ENCODE results near the gene XIRP2. TPM values are rescaled to one million over a fixed set of nuclear protein-coding genes. Genes with fewer than 3 reads are reported as not detected.

Gene XIRP2
- total and polyA plus RNA-seq, 2 of the 13 experiments (the other 11 are each of a cell fraction or from before 2014, with no cell fraction given): 0.04 to 0.05 TPM

DNA sequence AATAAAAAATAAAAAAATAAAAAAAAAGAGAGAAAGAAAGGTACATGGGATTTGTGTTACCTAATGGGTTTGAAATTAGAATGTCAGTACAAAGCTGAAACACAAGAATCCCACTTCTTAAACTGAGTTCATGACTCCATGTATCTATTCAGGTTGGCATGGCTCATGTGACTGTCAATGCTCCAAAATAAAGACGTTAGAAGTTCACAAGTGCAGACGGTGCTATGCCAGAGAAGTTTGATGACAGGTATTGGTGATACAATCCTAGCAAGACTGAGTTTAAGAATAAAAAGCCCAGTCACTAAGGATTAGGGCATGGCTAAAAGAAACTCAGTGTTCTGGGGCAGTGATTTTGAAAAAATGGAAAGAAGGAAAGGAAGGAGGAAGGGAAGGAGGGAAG is 254.3 kb downstream of the XIRP2 start:
- H3K36me3 ChIP-seq (replicated peaks in 1 of 2; ENCODE audit: control insufficient read depth in 1 of 2, insufficient read depth in 2 of 2, low read length in 2 of 2): no peaks in the 10 kb centered on the region
- no peak overlapping the region for H2AFZ ChIP-seq (ENCODE audit: low read length)
- no peaks in the 10 kb centered on the region for H4K20me1 ChIP-seq (ENCODE audit: insufficient read depth, low read length)
- in situ Hi-C loops (cut with HindIII; ENCODE audit: extremely low pct_ligation_motif_present, low pct_unique_long_range_greater_than_20kb) (loop anchor here (25.0 kb wide), 1 partner anchor 970 kb away; no protein-coding TSS in a partner anchor), intact Hi-C loops (cut with micrococcal nuclease; ENCODE audit: unreplicated experiment) (no loop called here)
- H3K9me3 ChIP-seq (ENCODE audit: low read length): no peaks in the 10 kb centered on the region
- ATAC-seq (no peak), FAIRE-seq (no peak), DNase-seq (ENCODE audit: low spot score) (no peak)
- WGBS (ENCODE audit: low lambda C conversion rate): 25% methylated on average over 2 of the region's 2 CpGs
- H3K4me3 ChIP-seq (replicated peaks in 1 of 3; ENCODE audit: insufficient read depth in 1 of 3, low read depth in 2 of 3, low read length in 3 of 3): no peak overlapping the region
- no peaks in the 10 kb centered on the region for H3K27me3 ChIP-seq (ENCODE audit: control insufficient read depth in 1 of 2, insufficient read depth in 2 of 2, low read length in 2 of 2)
- ChIA-PET POLR2A (no interaction called here), CTCF (ENCODE audit: low intra/inter-chr PET ratio, low total read pairs) (no interaction called here)
- H3K79me2 ChIP-seq (ENCODE audit: insufficient read depth, low read length): no peaks in the 10 kb centered on the region
- no peak overlapping the region for H3K27ac ChIP-seq (ENCODE audit: extremely low read length, insufficient read depth, low read length)
- H3K9ac ChIP-seq (ENCODE audit: insufficient read depth, low read depth, low read length): no peak overlapping the region
- no TSS peak for BruUV-seq (replicated peaks)
- peaks cover 5% of the 10 kb centered on the region; the same call in 1 of the 2 replicates for H3K4me1 ChIP-seq (ENCODE audit: insufficient read depth, low read length)
- TF ChIP-seq ZNF432 (CRISPR knock-in tag; IDR thresholded peaks at IDR 0.05; ENCODE audit: borderline replicate concordance): no peak
- TF ChIP-seq HNRNPK (IDR thresholded peaks at IDR 0.05; ENCODE audit: low read depth, low read length, poor library complexity, severe bottlenecking): no peak
- no peak for TF ChIP-seq NRL (CRISPR knock-in tag; IDR thresholded peaks at IDR 0.05; ENCODE audit: borderline replicate concordance)
- TF ChIP-seq YEATS4 (CRISPR knock-in tag; IDR thresholded peaks at IDR 0.05; ENCODE audit: borderline replicate concordance): no peak
- TF ChIP-seq, protein P1, sequence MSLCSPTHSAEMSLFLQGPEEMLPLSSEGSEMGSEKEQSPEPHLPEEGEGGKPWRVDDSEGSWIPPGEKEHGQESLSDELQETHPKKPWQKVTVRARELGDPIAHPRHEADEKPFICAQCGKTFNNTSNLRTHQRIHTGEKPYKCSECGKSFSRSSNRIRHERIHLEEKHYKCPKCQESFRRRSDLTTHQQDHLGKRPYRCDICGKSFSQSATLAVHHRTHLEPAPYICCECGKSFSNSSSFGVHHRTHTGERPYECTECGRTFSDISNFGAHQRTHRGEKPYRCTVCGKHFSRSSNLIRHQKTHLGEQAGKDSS (CRISPR knock-in tag; IDR thresholded peaks at IDR 0.05; ENCODE audit: borderline replicate concordance, low read depth): no peak
- TF ChIP-seq ZNF446 (CRISPR knock-in tag; IDR thresholded peaks at IDR 0.05): no peak
- TF ChIP-seq HDAC2 (CRISPR knock-in tag; IDR thresholded peaks at IDR 0.05): no peak
- no peak for TF ChIP-seq NCOA1 (CRISPR knock-in tag; IDR thresholded peaks at IDR 0.05)
- no peak for TF ChIP-seq EED (CRISPR knock-in tag; IDR thresholded peaks at IDR 0.05)
- no peak for TF ChIP-seq CENPX (CRISPR knock-in tag; IDR thresholded peaks at IDR 0.05)
- no peak for TF ChIP-seq ZSCAN29 (CRISPR knock-in tag; conservative IDR thresholded peaks at IDR 0.05)
- no peak for TF ChIP-seq SIX1 (CRISPR knock-in tag; IDR thresholded peaks at IDR 0.05; ENCODE audit: borderline replicate concordance)
- no peak for TF ChIP-seq ZNF124 (CRISPR knock-in tag; IDR thresholded peaks at IDR 0.05)
- TF ChIP-seq RELA (CRISPR knock-in tag; IDR thresholded peaks at IDR 0.05): no peak
- no peak for TF ChIP-seq ZNF563 (CRISPR knock-in tag; IDR thresholded peaks at IDR 0.05)
- no peak overlapping the region for H3K4me2 ChIP-seq (ENCODE audit: low read depth, low read length)
